WTC11 (cell line): ENCODE results near the gene SLC12A9. TPM values are rescaled to one million over a fixed set of nuclear protein-coding genes. Genes with fewer than 3 reads are reported as not detected.
A peak's percentile ranks its signal among the peaks of the same experiment; 100 is the strongest.

Experiments
- ATAC-seq: fragments of 200-7000 bp; cut with Tn5 transposase; 2 replicates; pipeline ENCODE4 v1.10.0; 2021; ENCODE audit warnings: mild to moderate bottlenecking, moderate library complexity
- CTCF ChIA-PET: fragments of 300-600 bp; sonication (Branson Sonifier 250); formaldehyde crosslinking; loops from one replicate; lab custom pipeline; 2021; ENCODE audit warnings: antibody characterized with exemption; lab: Charles Lee
- POLR2A ChIA-PET: fragments of 350-600 bp; sonication (Branson Sonifier 250); formaldehyde crosslinking; loops from one replicate; lab custom pipeline; 2021; ENCODE audit warnings: antibody characterized with exemption; lab: Charles Lee
- DNase-seq: peaks from one replicate; pipeline ENCODE4 v3.0.0; 2021; ENCODE audit warnings: low spot score
- H3K27ac Mint-ChIP-seq: 2 replicates; pipeline ENCODE4 v1.8.0; 2021; ENCODE audit warnings: mixed read lengths
- H3K27me3 Mint-ChIP-seq: 2 replicates; pipeline ENCODE4 v1.8.0; 2021; ENCODE audit warnings: low read depth, mild to moderate bottlenecking, moderate library complexity, mixed read lengths
- H3K36me3 Mint-ChIP-seq: 2 replicates; pipeline ENCODE4 v1.8.0; 2021; ENCODE audit warnings: mixed read lengths
- H3K4me1 Mint-ChIP-seq: 2 replicates; pipeline ENCODE4 v1.8.0; 2022; ENCODE audit warnings: mixed read lengths
- H3K4me3 Mint-ChIP-seq: 2 replicates; pipeline ENCODE4 v1.8.0; 2021; ENCODE audit warnings: mild to moderate bottlenecking, moderate library complexity, mixed read lengths
- H3K9me3 Mint-ChIP-seq: 2 replicates; pipeline ENCODE4 v1.8.0; 2021; ENCODE audit warnings: mixed read lengths
- ARID4B ChIP-seq: sonication (generic); formaldehyde crosslinking; IDR thresholded peaks from 2 replicates; pipeline ENCODE4 v1.8.0; 2023; ENCODE audit warnings: missing genetic modification reagents, mild to moderate bottlenecking, borderline replicate concordance
- CTCF ChIP-seq: fragments of 200-600 bp; IDR thresholded peaks from 2 replicates; pipeline ENCODE4 v1.8.0; 2022; ENCODE audit warnings: antibody characterized with exemption
- E2F1 ChIP-seq: sonication (generic); formaldehyde crosslinking; IDR thresholded peaks from 2 replicates; pipeline ENCODE4 v1.8.0; 2022; ENCODE audit warnings: mild to moderate bottlenecking, missing genetic modification reagents
- ELF4 ChIP-seq: sonication (generic); formaldehyde crosslinking; IDR thresholded peaks from 2 replicates; pipeline ENCODE4 v1.8.1; 2022; ENCODE audit warnings: low read depth, mild to moderate bottlenecking, moderate library complexity, missing genetic modification reagents
- HMGXB4 ChIP-seq: sonication (generic); formaldehyde crosslinking; IDR thresholded peaks from 2 replicates; pipeline ENCODE4 v1.8.1; 2023; ENCODE audit warnings: mild to moderate bottlenecking, moderate library complexity, missing genetic modification reagents
- MAX ChIP-seq: sonication (generic); formaldehyde crosslinking; IDR thresholded peaks from 2 replicates; pipeline ENCODE4 v1.8.0; 2022; ENCODE audit warnings: mild to moderate bottlenecking, missing genetic modification reagents
- NFYB ChIP-seq: sonication (generic); formaldehyde crosslinking; conservative IDR thresholded peaks from 2 replicates; pipeline ENCODE4 v1.8.0; 2022; ENCODE audit warnings: low read depth, missing genetic modification reagents
- NR2C2 ChIP-seq: sonication (generic); formaldehyde crosslinking; IDR thresholded peaks from 2 replicates; pipeline ENCODE4 v1.8.0; 2022; ENCODE audit warnings: mild to moderate bottlenecking, missing genetic modification reagents
- SP1 ChIP-seq: sonication (generic); formaldehyde crosslinking; conservative IDR thresholded peaks from 2 replicates; pipeline ENCODE4 v1.8.1; 2022; ENCODE audit warnings: missing genetic modification reagents
- ZNF317 ChIP-seq: sonication (generic); formaldehyde crosslinking; IDR thresholded peaks from 2 replicates; pipeline ENCODE4 v1.8.1; 2023; ENCODE audit warnings: low read depth, mild to moderate bottlenecking, moderate library complexity, missing genetic modification reagents, borderline replicate concordance
- ZNF416 ChIP-seq: fragments of 250-450 bp; sonication (Bioruptor Pico); IDR thresholded peaks from 2 replicates; pipeline ENCODE4 v1.9.0; 2021; ENCODE audit warnings: mild to moderate bottlenecking, inconsistent platforms
- ZNF423 ChIP-seq: fragments of 250-450 bp; sonication (Bioruptor Pico); IDR thresholded peaks from 2 replicates; pipeline ENCODE4 v2.1.2; 2022; ENCODE audit warnings: mild to moderate bottlenecking, moderate library complexity
- ZNF532 ChIP-seq: fragments of 250-450 bp; sonication (Bioruptor Pico); IDR thresholded peaks from 2 replicates; pipeline ENCODE4 v1.9.0; 2021; ENCODE audit warnings: mild to moderate bottlenecking, borderline replicate concordance
- total RNA-seq: library from RNA; stranded (reverse); gene quantifications from 3 replicates; pipeline ENCODE4 v1.2.3, GENCODE V29; 2021

SLC12A9 gene
- total RNA-seq, 1 experiment from 2014 or later, result 39.3 TPM

- TF ChIP-seq ZNF416 (CRISPR knock-in tag), result no peak
- peak; percentile 89 for TF ChIP-seq CTCF
- peak; percentile 40; the same call in 1 of the 2 replicates for TF ChIP-seq ARID4B (CRISPR knock-in tag)
- TF ChIP-seq SP1, result 0 out of 2 replicates have a peak, but pooled peaks have one; percentile 24
- peak; percentile 9; the same call in 1 of the 2 replicates for TF ChIP-seq HMGXB4 (CRISPR knock-in tag)
- peak; percentile 34; the same call in 1 of the 2 replicates for TF ChIP-seq ZNF423 (CRISPR knock-in tag)
- no peak for TF ChIP-seq ZNF532
- peak; percentile 44; the same call in 1 of the 2 replicates for TF ChIP-seq MAX (CRISPR knock-in tag)
- TF ChIP-seq, all 79 proteins: peak for 6
- ChIA-PET CTCF (interaction anchor here (0.5 to 3.2 kb wide), 33 partner anchors 16 to 349 kb away, joined by 3 to 30 read pairs (median 4); partner anchors contain the start of genes MUC3A, PLOD3, POP7 and SRRT), POLR2A (interaction anchor here (1.4 kb wide), 1 partner anchor 71 kb away, joined by 4 read pairs; no protein-coding TSS in a partner anchor)
- peak; percentile 43 for ATAC-seq
- no peaks in the 10 kb centered on the region for H3K9me3 Mint-ChIP-seq
- peak overlapping the region; percentile 58 for H3K4me3 Mint-ChIP-seq
- peaks cover 32% of the 10 kb centered on the region for H3K4me1 Mint-ChIP-seq
- no peak overlapping the region for H3K27ac Mint-ChIP-seq
- no peaks in the 10 kb centered on the region for H3K36me3 Mint-ChIP-seq
- peaks cover 32% of the 10 kb centered on the region for H3K27me3 Mint-ChIP-seq
- peak; percentile 95 for DNase-seq
Observed at GRCh38 chr7:100894860-100895700, 42.6 kb downstream of the SLC12A9 start.

- Mint-ChIP-seq H3K9me3 (no peaks in the 10 kb centered on the region), H3K4me1 (peaks cover 32% of the 10 kb centered on the region), H3K27me3 (peaks cover 32% of the 10 kb centered on the region), H3K36me3 (no peaks in the 10 kb centered on the region), H3K4me3 (peak within 1 kb of the TSS; percentile 74), H3K27ac (no peak within 1 kb of the TSS)
- ChIA-PET POLR2A (interaction anchor here (1.4 kb wide), 1 partner anchor 70 kb away, joined by 4 read pairs; no protein-coding TSS in a partner anchor), CTCF (interaction anchor here (1.0 to 3.2 kb wide), 16 partner anchors 16 to 336 kb away, joined by 3 to 30 read pairs (median 6); partner anchors contain the start of genes MUC3A, PLOD3 and ZNHIT1)
- peak; percentile 6 for ATAC-seq
- no peak for DNase-seq
- TF ChIP-seq ELF4 (CRISPR knock-in tag) (no peak), E2F1 (CRISPR knock-in tag) (no peak), ZNF317 (no peak), NR2C2 (CRISPR knock-in tag) (no peak), ARID4B (CRISPR knock-in tag) (no peak), NFYB (CRISPR knock-in tag) (no peak)
Observed at GRCh38 chr7:100895701-100895955, 43.1 kb downstream of the SLC12A9 start, which contains the start of gene ACHE. ACHE (minus strand) TSS chr7:100895888; CDS start chr7:100894232, 1,656 bp downstream.
